NCI-H1694 treated with DMSO at 0.1 percent for 48 hours (cell line): ENCODE measurements around the gene CCR2.
"Not testable (repeated sequence)": the region's sequence is repeated elsewhere in the genome, so short reads cannot be mapped to it uniquely, and the experiment has no call there.

ENCODE experiments used
- DNase-seq: peaks from one replicate; lab custom pipeline; 2025; lab: John Stamatoyannopoulos, UW

CCR2 gene

DNA sequence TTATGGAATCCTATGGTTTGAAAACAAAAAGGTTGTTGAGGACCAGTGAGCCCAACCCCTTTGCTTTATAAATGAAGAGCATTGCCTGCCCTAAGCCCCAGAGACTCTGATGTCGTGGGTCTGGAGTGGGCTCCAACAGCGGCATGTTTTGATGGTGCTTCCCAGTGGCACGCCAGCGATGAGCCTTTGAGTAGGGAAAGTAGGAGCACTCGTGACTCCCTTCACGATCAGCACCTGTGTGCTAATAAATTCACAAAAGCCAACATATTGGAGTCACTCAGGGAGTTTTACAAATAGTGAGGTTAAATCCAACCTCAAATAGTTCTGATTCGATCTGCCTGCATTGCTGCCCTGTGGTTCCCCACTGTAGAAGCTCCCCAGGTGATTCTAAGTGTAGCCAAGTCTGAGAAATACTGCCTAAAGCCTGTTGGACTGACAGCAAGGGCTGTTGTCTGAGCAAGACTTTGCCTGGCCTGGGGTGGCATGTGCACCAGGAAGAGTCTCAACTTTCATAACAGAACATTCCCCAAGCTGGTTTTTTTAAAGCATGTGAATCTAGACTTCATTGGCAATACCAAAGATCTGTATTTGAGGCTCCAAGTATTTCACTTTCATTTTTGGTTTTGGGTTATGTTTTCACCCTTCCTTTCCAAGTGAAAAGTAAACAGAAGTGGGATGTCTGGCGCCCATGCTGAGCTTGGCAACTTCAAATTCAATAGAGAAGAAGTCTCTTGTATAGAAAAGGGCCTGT, 26.7 kb downstream of the CCR2 start:
- DNase-seq = no peak

DNA sequence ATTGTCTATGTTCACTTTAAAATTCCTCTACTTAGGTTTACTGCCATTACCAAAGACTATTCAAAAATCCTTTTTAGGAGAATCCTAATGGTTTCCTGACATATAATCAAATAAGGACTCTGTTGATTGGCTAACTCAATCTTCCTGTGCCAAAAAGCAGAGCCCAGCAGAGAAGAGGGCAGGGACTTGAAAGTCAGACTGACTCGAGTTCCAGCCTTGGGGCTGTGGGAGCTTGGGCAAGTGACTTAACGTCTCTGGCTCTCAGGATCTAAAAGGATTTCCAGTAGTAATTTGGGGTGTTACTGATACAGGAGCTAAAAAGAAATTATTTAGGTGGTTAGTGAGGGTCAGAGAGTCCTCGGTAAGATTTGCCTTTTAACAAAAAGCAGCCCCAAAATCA, 27.7 kb downstream of the CCR2 start:
- DNase-seq = no peak

DNA sequence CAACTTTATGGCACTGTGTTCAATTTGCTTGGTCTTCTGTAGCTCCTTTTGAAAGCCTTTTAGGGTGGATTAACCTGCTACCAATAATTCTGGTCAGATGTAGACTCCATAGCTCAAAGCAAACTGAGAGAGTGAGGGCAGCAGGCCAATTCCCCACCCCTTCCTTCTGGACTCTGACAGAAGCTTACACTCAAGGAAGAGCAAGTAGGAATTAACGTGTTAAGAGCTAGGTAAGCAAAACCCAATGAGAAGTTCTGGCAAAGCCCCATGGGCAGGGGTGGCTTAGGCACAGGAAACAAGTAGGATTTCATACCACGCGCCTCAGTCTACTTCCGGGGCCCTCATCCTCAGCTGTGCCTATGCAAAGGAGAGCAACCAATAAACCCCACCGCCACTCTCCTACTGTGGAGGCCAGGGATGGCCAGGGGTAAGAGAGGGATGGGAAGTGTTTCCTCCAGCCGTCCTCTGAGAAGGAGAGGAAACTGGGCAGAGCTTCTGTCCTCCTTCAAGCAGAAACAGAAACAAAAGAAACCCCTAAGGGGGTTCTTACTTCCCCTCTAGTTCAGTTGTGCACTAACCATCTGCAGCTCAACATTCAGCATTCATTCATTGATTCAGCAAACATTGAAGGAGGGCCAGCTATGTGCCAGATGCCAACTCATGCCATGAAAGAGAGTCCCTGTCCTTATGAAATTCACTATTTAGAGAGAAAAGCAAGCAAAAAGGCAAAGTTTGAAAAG, 29.5 kb downstream of the CCR2 start:
- no peak for DNase-seq

DNA sequence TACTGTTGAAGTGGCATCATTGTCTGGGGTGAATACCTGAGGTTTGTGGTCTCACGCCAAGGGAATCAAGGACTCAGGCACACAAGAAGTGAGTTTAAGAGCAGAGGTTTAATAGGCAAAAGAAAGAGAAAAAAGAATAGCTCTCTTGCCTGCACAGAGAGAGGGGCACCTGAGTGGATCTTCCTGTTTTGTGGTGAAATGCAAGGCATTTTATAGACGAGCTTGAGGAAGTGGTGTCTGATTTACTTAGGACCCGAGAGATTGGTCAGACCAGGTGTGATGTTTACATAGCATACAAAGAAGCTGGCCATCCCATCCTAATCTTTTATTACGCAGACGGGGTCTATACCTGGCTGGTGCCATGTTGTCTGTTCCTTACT, 30.0 kb downstream of the CCR2 start:
- no peak for DNase-seq

DNA sequence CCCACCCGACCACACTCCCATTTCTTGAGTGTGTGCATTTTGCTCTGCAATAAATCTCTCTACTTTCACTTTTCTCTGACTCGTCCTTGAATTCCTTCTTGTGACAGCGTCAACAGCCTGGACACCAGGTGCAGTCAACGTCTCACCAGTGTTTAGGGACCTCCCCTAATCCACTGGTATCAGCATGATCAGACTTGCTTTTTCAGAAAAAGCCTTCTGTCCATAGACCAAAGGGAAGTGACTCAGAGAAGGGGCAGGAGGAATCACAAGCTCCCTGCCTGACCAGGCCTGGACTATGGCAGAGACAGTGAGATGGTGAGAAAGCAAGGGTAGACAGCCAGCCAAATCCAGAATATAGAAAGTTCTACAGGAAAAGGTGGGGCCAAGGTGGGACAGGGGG, 32.3 kb downstream of the CCR2 start:
- no peak for DNase-seq

DNA sequence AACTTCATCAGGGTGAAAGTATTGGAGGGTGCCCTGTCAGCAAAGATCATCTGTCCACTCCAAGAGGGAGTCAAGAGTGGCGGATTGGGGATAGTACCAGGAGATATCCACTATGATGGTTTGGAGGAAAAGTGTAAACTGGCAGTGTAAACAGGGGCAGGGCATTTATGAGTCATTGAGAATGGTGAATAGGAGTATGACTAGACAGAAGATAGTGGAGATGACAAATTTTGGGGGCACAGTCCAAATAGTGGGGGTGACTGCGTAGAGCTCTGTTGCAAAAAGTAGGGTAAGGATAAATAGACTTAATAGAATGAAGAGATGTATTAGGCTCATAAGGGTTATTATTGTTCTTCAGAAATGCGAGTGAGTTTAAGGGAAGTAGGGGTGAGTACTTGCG, 34.9 kb downstream of the CCR2 start:
- DNase-seq = not testable (repeated sequence)

DNA sequence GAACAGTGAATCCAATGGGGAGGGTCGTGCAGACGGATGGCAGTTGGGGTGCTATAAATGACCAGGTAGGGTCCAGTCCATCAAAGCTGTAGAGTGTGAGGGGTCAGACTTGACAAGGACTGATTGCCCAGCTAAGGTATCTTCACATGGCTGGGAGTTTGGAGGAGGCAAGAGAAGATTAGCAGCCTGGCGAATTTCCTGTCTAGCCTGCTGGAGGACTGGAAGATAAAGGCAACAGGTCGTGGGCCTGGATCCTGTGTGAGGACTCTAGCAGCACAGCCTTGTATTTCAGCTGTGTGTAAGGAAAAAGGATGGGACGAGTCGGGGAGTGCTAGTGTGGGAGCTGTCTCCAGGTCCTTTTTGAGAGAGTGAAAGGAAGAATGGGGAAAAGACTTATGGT, 35.4 kb downstream of the CCR2 start:
- no peak for DNase-seq

DNA sequence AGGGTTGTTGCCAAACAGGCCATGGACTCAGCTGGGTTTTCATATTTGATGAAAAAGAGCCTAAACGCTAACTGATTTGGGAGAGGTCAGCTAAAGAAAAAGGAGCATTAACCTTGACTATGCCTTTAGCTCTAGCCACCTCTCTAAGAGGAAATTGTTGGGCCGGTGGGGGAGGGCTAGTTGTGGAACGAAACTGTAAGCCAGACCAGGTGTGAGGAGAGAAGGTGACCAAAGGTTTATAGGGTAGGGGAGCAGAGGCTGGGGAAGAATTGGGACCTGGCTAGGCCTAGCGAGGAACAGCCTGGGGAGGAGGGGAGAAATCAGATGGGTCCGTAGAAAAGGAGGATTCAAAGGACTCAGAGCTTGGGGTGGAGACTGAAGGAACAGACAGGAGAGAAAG, 37.6 kb downstream of the CCR2 start:
- DNase-seq = not testable (repeated sequence)

DNA sequence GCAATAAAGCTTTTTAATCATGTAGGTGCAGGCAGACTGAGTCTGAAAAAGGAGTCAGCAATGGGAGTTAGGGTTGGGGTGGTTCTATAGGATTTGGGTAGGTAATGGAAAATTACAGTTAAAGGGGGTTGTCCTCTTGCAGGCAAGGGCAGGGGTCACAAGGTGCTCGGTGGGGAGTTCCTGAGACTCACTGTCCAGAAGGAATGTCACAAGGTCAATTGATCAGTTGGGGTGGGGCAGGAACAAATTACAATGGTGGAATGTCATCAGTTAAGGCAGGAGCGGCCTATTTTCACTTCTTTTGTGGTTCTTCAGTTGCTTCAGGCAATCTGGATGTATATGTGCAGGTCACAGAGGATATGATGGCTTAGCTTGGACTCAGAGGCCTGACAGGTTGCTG, 39.1 kb downstream of the CCR2 start:
- DNase-seq = no peak

DNA sequence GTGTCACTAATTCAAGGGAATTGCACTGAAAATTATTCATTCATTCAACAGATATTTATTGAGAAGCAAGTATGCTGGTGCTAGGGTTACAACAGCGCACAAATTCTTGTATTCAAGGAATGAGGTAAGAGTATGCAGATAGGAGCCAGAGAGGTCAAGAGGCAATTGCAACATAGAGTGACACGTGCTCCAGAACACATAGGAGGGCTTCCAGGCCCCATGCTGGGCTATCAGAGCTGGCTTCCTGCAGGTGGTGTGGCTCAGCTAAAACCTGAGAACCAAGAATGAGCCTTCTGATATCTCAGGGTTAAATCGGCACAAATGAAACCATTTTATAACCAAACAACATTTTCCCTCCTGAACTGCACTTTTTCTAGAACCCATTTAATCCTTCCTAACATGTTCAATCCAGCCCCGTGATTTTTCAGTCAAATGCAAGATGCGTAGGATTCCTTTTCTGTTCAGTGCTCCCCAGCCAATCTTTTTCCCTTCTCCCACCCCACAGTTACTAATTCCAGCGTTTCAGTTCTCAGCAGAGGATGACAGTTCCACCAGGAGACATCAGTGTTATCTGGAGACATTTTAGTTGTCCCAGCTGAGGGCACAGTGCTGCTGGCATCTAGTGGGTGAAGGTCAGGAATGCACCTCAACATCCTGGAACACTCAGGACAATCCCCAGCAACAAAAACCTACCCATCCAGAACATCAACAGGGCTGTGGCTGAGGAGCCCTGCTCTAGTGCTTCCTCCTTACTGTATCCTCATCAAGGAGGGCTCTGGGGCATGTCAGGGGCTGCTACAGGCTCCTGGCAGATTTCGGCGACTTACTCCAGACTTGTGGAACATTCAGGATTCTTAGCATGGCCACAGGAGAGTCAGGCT, 39.9 kb downstream of the CCR2 start:
- DNase-seq = no peak

DNA sequence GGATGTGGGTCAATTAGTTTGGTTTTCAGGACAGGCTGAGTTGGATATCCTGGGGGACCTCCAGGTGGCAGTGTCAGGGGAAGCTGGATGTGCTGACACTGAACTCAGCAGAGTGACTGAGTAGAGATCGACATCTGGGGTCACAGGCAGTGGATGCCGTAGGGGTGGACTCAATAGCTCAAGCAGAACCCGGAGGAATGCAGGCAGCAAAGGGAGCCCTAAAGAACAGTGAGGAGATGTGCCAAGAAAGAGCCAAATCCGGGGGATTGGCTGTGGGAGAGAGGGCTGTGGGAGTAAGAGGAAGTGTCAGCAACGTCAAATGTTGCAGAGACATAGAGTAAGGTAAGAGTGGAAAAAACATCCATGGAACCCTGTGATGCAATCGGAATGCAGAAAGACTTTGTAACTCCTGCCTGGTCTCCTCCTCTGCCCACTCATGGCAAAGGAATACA, 41.3 kb downstream of the CCR2 start:
- DNase-seq = no peak

DNA sequence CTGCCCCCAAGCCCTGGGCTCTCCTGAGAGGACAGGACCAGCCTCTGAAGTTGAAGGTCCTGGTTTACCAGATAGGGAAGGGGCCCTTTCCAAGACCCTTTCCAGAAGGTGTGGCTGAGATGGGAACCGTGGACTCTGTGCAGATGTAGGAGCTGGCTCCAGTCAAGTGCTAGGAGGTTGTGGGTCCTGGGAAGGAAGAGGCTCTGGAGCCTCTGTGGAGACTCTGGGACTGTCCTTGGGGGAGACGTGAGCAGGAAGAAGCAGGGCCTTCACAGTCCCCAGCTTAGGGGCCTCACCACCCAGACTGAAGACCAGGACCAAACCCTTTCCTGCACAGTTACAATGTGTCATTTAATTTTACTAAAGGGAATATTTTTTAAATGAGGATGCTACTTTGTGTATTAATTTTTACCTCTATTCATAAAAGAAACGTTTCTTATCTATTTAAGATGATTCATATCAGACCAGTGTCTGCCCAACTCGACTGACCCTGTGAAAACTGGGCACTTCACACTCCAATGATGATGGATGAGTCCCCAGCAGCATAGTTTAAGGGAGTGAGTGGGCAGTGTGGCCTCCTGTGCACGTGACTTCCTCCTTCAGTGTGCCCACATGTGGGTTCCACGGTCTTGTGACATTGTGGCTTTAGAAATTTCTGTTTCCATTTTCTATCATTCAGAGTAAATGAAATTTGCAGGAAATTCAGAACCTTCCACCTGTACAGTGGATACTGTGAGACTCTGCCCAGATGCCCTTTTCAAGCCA, 42.0 kb downstream of the CCR2 start:
- DNase-seq = no peak

DNA sequence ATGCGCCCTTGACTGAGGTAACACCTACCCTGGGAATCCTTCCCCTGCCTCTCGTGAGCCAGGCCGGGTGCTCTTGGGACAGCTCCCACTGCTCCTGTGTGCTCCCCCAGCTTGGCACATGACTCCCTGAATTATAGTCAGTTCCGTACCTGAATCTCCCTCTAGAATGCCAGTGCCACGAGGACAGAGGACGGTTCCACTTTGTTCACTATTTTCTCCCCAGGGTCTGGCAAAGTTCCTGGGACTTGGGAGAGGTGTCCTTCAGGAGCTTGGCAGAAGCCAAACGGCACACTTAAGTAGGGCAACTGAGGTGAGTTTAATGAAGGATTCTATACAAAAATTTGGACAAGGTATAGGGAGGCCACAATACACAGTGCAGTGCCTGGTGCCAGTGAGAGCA, 43.2 kb downstream of the CCR2 start:
- no peak for DNase-seq

DNA sequence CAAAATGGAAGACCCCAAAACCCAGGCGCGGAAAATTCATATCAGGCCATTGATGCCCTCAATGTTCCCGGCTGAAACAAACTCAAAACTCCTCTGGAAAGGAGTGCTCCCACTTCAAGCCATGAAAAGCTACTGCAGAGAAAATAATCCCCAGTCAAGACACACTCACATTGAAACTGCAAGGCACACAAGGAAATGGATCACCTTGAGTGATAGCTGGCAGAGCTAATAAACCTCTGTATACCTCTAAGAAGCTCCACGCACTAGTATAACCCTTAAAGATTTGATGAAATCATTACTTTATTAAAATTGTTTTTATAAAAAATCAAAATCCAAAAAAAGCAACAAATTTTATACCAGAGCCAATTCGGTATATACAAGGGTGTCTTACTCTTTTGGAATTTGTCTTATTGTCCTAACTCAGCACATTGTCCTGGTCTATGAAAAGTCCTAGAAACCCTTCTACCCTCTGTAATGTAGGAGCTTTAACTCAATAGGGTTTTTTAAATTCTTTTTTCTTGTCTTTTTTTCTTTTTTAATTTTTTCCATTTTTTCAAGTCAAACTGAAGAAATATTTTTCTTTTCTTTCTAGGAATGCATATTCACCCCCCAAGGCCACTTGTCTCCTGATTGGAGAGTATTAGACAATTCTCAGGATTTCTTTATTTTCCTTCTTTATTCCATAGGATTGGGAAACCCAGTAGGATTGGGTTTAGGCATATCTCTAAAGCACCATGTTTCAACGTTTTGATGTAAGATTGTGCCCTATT, 44.5 kb downstream of the CCR2 start:
- DNase-seq = no peak

DNA sequence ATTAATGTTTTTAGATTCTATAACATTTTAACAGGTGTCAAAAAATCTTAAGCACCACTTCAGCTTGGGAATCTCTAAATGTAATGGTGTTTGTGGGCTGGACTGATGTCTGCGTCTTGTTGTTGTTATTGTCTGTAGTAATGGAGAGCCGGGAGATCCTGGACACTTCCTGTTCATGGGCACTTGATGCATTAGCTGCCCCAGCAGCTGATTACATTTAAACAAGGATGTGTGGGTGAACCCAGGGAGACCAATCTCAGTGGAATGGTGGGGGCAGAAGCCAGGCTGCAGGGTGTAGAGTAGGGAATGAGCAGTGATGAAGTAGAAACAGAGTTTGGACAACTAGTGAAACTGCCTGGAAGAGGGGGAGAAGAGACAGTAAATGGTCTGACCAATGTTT, 45.2 kb downstream of the CCR2 start:
- DNase-seq = no peak

DNA sequence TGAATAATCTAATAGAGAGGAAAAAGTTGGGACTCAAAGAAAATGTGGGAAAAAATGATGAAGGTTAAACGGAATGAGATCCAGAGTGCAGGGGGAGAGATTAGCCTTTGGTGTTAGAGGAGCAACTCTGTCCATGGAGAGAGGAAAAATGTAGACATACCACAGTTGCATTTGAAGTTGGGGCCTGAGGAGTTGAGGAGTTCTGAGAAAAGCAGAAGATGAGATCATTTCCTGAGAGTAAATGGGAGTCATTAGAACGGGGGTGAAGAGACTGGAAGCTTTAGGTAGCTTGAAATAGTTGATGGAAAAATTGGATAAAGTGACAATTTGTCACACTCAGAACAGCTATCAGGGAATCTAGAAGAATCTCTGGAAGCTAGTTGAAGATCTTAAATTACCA, 45.6 kb downstream of the CCR2 start:
- no peak for DNase-seq

DNA sequence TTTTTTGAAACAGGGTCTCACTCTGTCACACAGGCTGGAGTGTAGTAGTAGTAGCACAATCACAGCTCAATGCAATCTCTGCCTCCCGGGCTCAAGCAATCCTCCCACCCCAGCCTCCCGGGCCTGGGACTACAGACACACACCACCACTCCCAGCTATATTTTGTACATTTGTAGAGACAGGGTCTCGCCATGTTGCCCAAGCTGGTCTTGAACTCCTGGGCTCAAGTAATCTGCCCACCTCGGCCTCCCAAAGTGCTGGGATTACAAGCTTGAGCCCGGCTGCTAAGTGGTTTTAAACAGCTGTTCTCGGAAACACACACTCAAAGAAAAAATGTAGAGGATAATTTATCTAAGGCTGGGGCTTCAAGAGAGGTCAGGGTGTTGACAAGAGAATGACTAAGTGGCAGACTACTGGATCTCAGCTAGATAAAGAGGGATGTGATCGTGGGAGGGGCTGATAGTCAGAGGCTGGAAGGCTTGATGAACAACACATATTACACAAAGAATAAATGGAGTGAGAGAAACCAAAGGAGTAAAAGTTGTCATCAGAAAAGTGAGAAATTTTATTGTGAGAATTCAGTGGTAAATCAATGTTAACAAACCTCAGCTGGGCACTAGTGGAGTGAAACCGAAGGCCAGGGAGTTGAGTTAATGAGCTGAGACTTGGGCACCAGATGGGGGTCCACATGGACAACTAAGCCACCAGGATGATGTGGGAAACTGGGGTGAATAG, 46.3 kb downstream of the CCR2 start:
- DNase-seq = no peak

DNA sequence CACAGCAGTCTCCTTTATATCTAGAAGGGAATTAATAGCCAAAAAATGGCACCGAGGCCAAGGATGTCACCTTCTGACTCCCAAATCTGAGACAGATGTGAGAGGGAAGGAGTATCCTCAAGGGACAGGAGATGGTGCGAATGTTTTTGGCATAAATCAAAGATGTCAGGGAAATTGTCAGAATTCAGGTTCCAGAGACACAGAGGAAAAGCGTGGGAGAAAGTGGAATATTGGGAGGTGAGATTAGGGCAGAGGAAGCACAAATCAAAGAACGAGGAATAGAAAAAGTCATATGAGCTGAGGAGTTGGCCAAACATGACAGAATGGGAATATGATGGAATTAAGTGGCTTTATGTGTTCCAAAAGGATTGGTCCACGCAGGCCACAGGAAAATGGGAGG, 46.9 kb downstream of the CCR2 start:
- no peak for DNase-seq

DNA sequence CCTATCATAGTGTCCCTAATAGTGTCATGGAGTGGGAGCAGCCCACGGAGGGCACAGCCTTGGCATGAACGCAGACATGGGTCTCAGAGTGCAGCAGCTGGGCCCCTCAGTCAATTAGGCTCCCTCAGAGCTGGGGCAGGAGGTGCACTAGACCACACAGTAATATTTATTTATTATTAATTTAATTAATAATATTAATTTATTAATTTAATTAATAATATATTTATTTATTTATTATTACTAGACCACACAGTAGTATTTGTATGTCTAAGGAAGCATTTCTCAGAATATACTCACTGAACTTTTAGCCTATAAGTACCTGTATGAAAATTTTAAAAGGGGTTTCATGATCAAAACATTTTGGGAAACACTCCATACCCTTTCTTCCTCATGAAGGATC, 47.7 kb downstream of the CCR2 start:
- no peak for DNase-seq

DNA sequence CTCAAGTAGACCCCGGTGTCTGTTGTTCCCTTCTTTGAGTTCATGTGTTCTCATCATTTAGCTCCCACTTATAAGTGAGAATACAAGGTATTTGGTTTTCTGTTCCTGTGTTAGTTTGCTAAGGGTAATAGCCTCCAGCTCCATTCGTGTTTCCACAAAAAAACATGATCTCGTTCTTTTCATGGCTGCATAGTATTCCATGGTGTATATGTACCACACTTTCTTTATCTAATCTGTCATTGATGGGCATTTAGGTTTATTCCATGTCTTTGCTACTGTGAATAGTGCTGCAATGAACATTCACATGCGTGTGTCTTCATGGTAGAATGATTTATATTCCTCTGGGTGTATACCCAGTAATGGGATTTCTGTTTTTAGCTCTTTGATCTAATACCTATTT, 49.0 kb downstream of the CCR2 start:
- not testable (repeated sequence) for DNase-seq
